ENCODE measurements around the gene MAGEF1. TPM values are rescaled to one million over a fixed set of nuclear protein-coding genes. Genes with fewer than 3 reads are reported as not detected.

Gene MAGEF1
- total and polyA plus RNA-seq, 2 of the 13 experiments (the other 11 are each of a cell fraction or from before 2014, with no cell fraction given) = 26.0 to 62.4 TPM

- TF ChIP-seq PPARG (CRISPR knock-in tag; conservative IDR thresholded peaks at IDR 0.05) (peak; percentile 94), SMC3 (IDR thresholded peaks at IDR 0.05; ENCODE audit: low read length) (peak; percentile 59; the same call in 1 of the 2 replicates), ZNF850 (CRISPR knock-in tag; conservative IDR thresholded peaks at IDR 0.05) (no peak), ZNF577 (CRISPR knock-in tag; IDR thresholded peaks at IDR 0.05; ENCODE audit: borderline replicate concordance, low read depth) (no peak), FOXK1 (CRISPR knock-in tag; IDR thresholded peaks at IDR 0.05; ENCODE audit: borderline replicate concordance, low read depth) (no peak), UBTF (CRISPR knock-in tag; IDR thresholded peaks at IDR 0.05) (no peak), NRL (CRISPR knock-in tag; IDR thresholded peaks at IDR 0.05; ENCODE audit: borderline replicate concordance) (no peak), ZNF317 (CRISPR knock-in tag; IDR thresholded peaks at IDR 0.05) (no peak), SMARCC2 (IDR thresholded peaks at IDR 0.05) (no peak), MTERF4 (CRISPR knock-in tag; IDR thresholded peaks at IDR 0.05) (no peak), ARID3A (IDR thresholded peaks at IDR 0.05; ENCODE audit: low read depth, low read length) (0 out of 2 replicates have a peak, but pooled peaks have one; percentile 17), PHF20 (CRISPR knock-in tag; IDR thresholded peaks at IDR 0.05) (no peak), HOXA9 (CRISPR knock-in tag; IDR thresholded peaks at IDR 0.05; ENCODE audit: borderline replicate concordance) (no peak), ZNF382 (CRISPR knock-in tag; IDR thresholded peaks at IDR 0.05; ENCODE audit: borderline replicate concordance) (no peak), ELF3 (CRISPR knock-in tag; IDR thresholded peaks at IDR 0.05) (no peak), EZH2 (conservative IDR thresholded peaks at IDR 0.05; ENCODE audit: low read depth, low read length) (no peak), MAZ (IDR thresholded peaks at IDR 0.05; ENCODE audit: borderline replicate concordance, low read depth, low read length) (peak; percentile 49; the same call in 1 of the 2 replicates), MAZ (CRISPR knock-in tag; IDR thresholded peaks at IDR 0.05; ENCODE audit: low read depth) (no peak), ZSCAN9 (CRISPR knock-in tag; IDR thresholded peaks at IDR 0.05; ENCODE audit: borderline replicate concordance) (no peak), ZNF496 (CRISPR knock-in tag; IDR thresholded peaks at IDR 0.05; ENCODE audit: insufficient replicate concordance) (no peak)
- TF ChIP-seq, protein P1, sequence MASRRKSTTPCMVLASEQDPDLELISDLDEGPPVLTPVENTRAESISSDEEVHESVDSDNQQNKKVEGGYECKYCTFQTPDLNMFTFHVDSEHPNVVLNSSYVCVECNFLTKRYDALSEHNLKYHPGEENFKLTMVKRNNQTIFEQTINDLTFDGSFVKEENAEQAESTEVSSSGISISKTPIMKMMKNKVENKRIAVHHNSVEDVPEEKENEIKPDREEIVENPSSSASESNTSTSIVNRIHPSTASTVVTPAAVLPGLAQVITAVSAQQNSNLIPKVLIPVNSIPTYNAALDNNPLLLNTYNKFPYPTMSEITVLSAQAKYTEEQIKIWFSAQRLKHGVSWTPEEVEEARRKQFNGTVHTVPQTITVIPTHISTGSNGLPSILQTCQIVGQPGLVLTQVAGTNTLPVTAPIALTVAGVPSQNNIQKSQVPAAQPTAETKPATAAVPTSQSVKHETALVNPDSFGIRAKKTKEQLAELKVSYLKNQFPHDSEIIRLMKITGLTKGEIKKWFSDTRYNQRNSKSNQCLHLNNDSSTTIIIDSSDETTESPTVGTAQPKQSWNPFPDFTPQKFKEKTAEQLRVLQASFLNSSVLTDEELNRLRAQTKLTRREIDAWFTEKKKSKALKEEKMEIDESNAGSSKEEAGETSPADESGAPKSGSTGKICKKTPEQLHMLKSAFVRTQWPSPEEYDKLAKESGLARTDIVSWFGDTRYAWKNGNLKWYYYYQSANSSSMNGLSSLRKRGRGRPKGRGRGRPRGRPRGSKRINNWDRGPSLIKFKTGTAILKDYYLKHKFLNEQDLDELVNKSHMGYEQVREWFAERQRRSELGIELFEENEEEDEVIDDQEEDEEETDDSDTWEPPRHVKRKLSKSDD (CRISPR knock-in tag; IDR thresholded peaks at IDR 0.05; ENCODE audit: low read depth) = no peak
Measured at GRCh38 chr3:184727357-184728009, 15.6 kb upstream of the MAGEF1 start (continued).
